Small intestine (tissue), 16 donors: Measurements from ENCODE around the gene GJE1. TPM values are rescaled to one million over a fixed set of nuclear protein-coding genes. Genes with fewer than 3 reads are reported as not detected.
A peak's percentile ranks its signal among the peaks of the same experiment; 100 is the strongest.
"Not testable (repeated sequence)": the region's sequence is repeated elsewhere in the genome, so short reads cannot be mapped to it uniquely, and the experiment has no call there.

Source experiments
- DNase-seq, 2 donors: peaks; one replicate each; pipeline versions ENCODE4 v3.0.0 to v3.0.0-alpha.2; 2013
- FAIRE-seq: peaks from 2 replicates; lab custom pipeline; 2012; peaks lifted over from hg19 to GRCh38; lab: Jason Lieb, UNC
- H3K27ac ChIP-seq, 3 donors: one replicate each; pipeline ENCODE4 v1.5.1; 2013; ENCODE audit warnings: low read length in 2 of 3, mild to moderate bottlenecking in 2 of 3, control low read depth in 1 of 3, inconsistent platforms in 1 of 3, low read depth in 1 of 3, moderate library complexity in 1 of 3
- H3K27me3 ChIP-seq, 3 donors: one replicate each; pipeline ENCODE4 v1.6.1; 2013; ENCODE audit warnings: low read length in 3 of 3, inconsistent platforms in 1 of 3; ENCODE audit not compliant: control insufficient read depth in 3 of 3, insufficient read depth in 3 of 3
- H3K36me3 ChIP-seq, 3 donors: one replicate each; pipeline ENCODE4 v1.6.1; 2013; ENCODE audit warnings: low read length in 3 of 3, inconsistent platforms in 1 of 3, low read depth in 1 of 3, mild to moderate bottlenecking in 1 of 3, moderate library complexity in 1 of 3; ENCODE audit not compliant: control insufficient read depth in 3 of 3, insufficient read depth in 2 of 3
- H3K4me1 ChIP-seq, 3 donors: one replicate each; pipeline ENCODE4 v1.6.1; 2013; ENCODE audit warnings: low read length in 2 of 3, inconsistent platforms in 1 of 3, low read depth in 1 of 3, mild to moderate bottlenecking in 1 of 3, moderate library complexity in 1 of 3; ENCODE audit not compliant: control insufficient read depth in 3 of 3, insufficient read depth in 2 of 3
- H3K4me3 ChIP-seq, 3 donors: one replicate each; pipeline ENCODE4 v1.5.1; 2013; ENCODE audit warnings: low read length in 3 of 3, control low read depth in 1 of 3, inconsistent platforms in 1 of 3, low read depth in 1 of 3, mild to moderate bottlenecking in 1 of 3, moderate library complexity in 1 of 3
- H3K9me3 ChIP-seq, 2 donors: one replicate each; pipeline ENCODE4 v1.6.1; 2013; ENCODE audit warnings: low read depth in 1 of 2, low read length in 1 of 2; ENCODE audit not compliant: control insufficient read depth in 2 of 2, insufficient read depth in 1 of 2
- WGBS, 3 donors: extraction: QIAGEN DNeasy Blood & Tissue Kit; methylation state at CpG; one replicate each; pipeline ENCODE4 v1.1.7; 2013; 5-methylcytosine and 5-hydroxymethylcytosine counted together
- long read RNA-seq, 10 donors: transcript quantifications; one replicate each; lab custom pipeline, GENCODE V29; 2026
- polyA plus RNA-seq, 4 donors: library from polyadenylated mRNA; stranded (reverse) in 3 of 4; unstranded in 1 of 4; fragments of 200-250 nt in 3 of 4; fragments of 120-200 nt in 1 of 4; gene quantifications; one replicate each; pipeline versions ENCODE4 v1.2.1 to v1.2.3, GENCODE V29; 2013
- donor health status: healthy with polysubstance abuse.
- donor health status: control.
- donor health status: control.
- donor health status: Bipolar disorder and iron deficiency.
- donor health status: healthy.

The GJE1 gene
- polyA plus RNA-seq: not detected
- long read RNA-seq, donor 1: 0 reads
- long read RNA-seq, donor 2: 0 reads
- long read RNA-seq, donor 3: 0 reads
- long read RNA-seq, donor 4: 0 reads
- long read RNA-seq, donor 5: 0 reads
- long read RNA-seq, donor 6: 0 reads
- long read RNA-seq, donor 7: 0 reads
- long read RNA-seq, donor 8: 0 reads
- long read RNA-seq, donor 9: 0 reads
- long read RNA-seq, donor 10: 0 reads

GRCh38 chr6:142132625-142133024 lies at the start of gene GJE1:
TSS of gene GJE1 (plus strand) at chr6:142132925. CDS start at chr6:142133159, 234 bp downstream.
- DNase-seq: no peak
- Histone ChIP-seq H3K27me3 (peaks cover 0 to 5% (median 0%) of the 10 kb centered on the region in 3 donors), H3K27ac (no peak within 1 kb of the TSS), H3K4me1 (no peaks in the 10 kb centered on the region), H3K9me3 (no peaks in the 10 kb centered on the region), H3K4me3 (no peak within 1 kb of the TSS), H3K36me3 (no peaks in the 10 kb centered on the region)
- 65 to 77% (median 73%) methylated on average over 1 of the region's 1 CpG for WGBS, 3 donors
- no peak for FAIRE-seq

- Histone ChIP-seq H3K27me3 (peaks cover 0 to 16% (median 12%) of the 10 kb centered on the region in 3 donors), H3K9me3 (no peaks in the 10 kb centered on the region), H3K4me3 (no peak overlapping the region), H3K27ac (no peak overlapping the region), H3K36me3 (no peaks in the 10 kb centered on the region), H3K4me1 (no peaks in the 10 kb centered on the region)
- 19 to 35% (median 35%) methylated on average over 49 of the region's 49 CpGs for WGBS, 3 donors
- DNase-seq (no peak), FAIRE-seq (no peak)
Observed at GRCh38 chr6:142087950-142088857, 44.5 kb upstream of the GJE1 start.

- 3 to 22% (median 15%) methylated on average over 14 of the region's 14 CpGs for WGBS, 3 donors
- peak in 1 of 2 donors; percentile 31 for DNase-seq
Observed at GRCh38 chr6:142088858-142089216, 43.9 kb upstream of the GJE1 start.

GRCh38 chr6:142104820-142105219 lies 27.9 kb upstream of the GJE1 start:
- 77 to 90% (median 79%) methylated on average over 5 of the region's 5 CpGs for WGBS, 3 donors
- H3K4me3 ChIP-seq, H3K27ac ChIP-seq, FAIRE-seq, H3K4me1 ChIP-seq, H3K9me3 ChIP-seq, H3K27me3 ChIP-seq, H3K36me3 ChIP-seq, DNase-seq: not testable (repeated sequence)

More at GRCh38 chr6:142088858-142089216, 43.9 kb upstream of the GJE1 start:
- no peak for FAIRE-seq
- H3K27ac ChIP-seq: no peak overlapping the region
- H3K4me3 ChIP-seq: no peak overlapping the region
- no peaks in the 10 kb centered on the region for H3K4me1 ChIP-seq
- H3K9me3 ChIP-seq: no peaks in the 10 kb centered on the region
- peaks cover 0 to 16% (median 12%) of the 10 kb centered on the region in 3 donors for H3K27me3 ChIP-seq
- H3K36me3 ChIP-seq: no peaks in the 10 kb centered on the region

- not testable (repeated sequence) for H3K9me3 ChIP-seq, H3K27me3 ChIP-seq, H3K4me1 ChIP-seq, H3K4me3 ChIP-seq, H3K36me3 ChIP-seq, H3K27ac ChIP-seq, DNase-seq, FAIRE-seq
- 78 to 85% (median 84%) methylated on average over 9 of the region's 9 CpGs for WGBS, 3 donors
Observed at GRCh38 chr6:142110820-142111219, 21.9 kb upstream of the GJE1 start.

GRCh38 chr6:142112451-142113061 lies 20.2 kb upstream of the GJE1 start:
- no peaks in the 10 kb centered on the region for H3K9me3 ChIP-seq
- H3K36me3 ChIP-seq: no peaks in the 10 kb centered on the region
- DNase-seq (peak; percentile 55 to 68), FAIRE-seq (no peak)
- no peak overlapping the region for H3K27ac ChIP-seq
- H3K27me3 ChIP-seq: no peaks in the 10 kb centered on the region
- H3K4me3 ChIP-seq: no peak overlapping the region
- WGBS, 3 donors: 0 to 1% (median 0%) methylated on average over 4 of the region's 4 CpGs
- no peaks in the 10 kb centered on the region for H3K4me1 ChIP-seq

GRCh38 chr6:142117366-142117765 lies 15.4 kb upstream of the GJE1 start:
- no peaks in the 10 kb centered on the region for H3K36me3 ChIP-seq
- no peak for DNase-seq
- 71 to 88% (median 81%) methylated on average over 2 of the region's 2 CpGs for WGBS, 3 donors

GRCh38 chr6:142118328-142118727 lies 14.4 kb upstream of the GJE1 start:
- Histone ChIP-seq H3K4me1 (no peaks in the 10 kb centered on the region), H3K4me3 (no peak overlapping the region), H3K9me3 (no peaks in the 10 kb centered on the region), H3K27ac (no peak overlapping the region), H3K27me3 (no peaks in the 10 kb centered on the region), H3K36me3 (no peaks in the 10 kb centered on the region)
- no peak for DNase-seq
- 64 to 77% (median 71%) methylated on average over 3 of the region's 3 CpGs for WGBS, 3 donors
- FAIRE-seq: no peak

More at GRCh38 chr6:142117366-142117765, 15.4 kb upstream of the GJE1 start:
- Histone ChIP-seq H3K4me3 (no peak overlapping the region), H3K9me3 (no peaks in the 10 kb centered on the region), H3K27me3 (no peaks in the 10 kb centered on the region), H3K27ac (no peak overlapping the region), H3K4me1 (no peaks in the 10 kb centered on the region)
- FAIRE-seq: no peak
